Hepatocyte (in vitro differentiated cells): ENCODE data around the gene MAP3K6. TPM values are rescaled to one million over a fixed set of nuclear protein-coding genes. Genes with fewer than 3 reads are reported as not detected.

Experiments used
- DNase-seq: peaks from one replicate; pipeline ENCODE4 v3.0.0-alpha.2; 2016; ENCODE audit warnings: low spot score
- H2AFZ ChIP-seq: fragments of 200-600 bp; sonication (generic); 2 replicates; pipeline ENCODE4 v1.6.0; 2016; ENCODE audit warnings: antibody characterized with exemption, mild to moderate bottlenecking
- H3K27ac ChIP-seq: fragments of 200-600 bp; sonication (generic); 2 replicates; pipeline ENCODE4 v1.5.1; 2016; ENCODE audit warnings: mild to moderate bottlenecking
- H3K27me3 ChIP-seq: fragments of 200-600 bp; sonication (generic); 2 replicates; pipeline ENCODE4 v1.6.1; 2016
- H3K36me3 ChIP-seq: fragments of 200-600 bp; sonication (generic); replicated peaks from 2 replicates; pipeline ENCODE4 v1.5.1; 2016; ENCODE audit warnings: low read depth; ENCODE audit not compliant: insufficient read depth
- H3K4me1 ChIP-seq: fragments of 200-600 bp; sonication (generic); 2 replicates; pipeline ENCODE4 v1.5.1; 2016; ENCODE audit warnings: mild to moderate bottlenecking, moderate library complexity; ENCODE audit not compliant: insufficient read depth
- H3K4me2 ChIP-seq: fragments of 200-600 bp; sonication (generic); 2 replicates; pipeline ENCODE4 v1.6.0; 2016
- H3K4me3 ChIP-seq: fragments of 200-600 bp; sonication (generic); 2 replicates; pipeline ENCODE4 v1.5.1; 2016; ENCODE audit warnings: mild to moderate bottlenecking
- H3K79me2 ChIP-seq: fragments of 200-600 bp; sonication (generic); 2 replicates; pipeline ENCODE4 v1.6.0; 2017; ENCODE audit warnings: mild to moderate bottlenecking
- H3K9me2 ChIP-seq: fragments of 200-600 bp; sonication (generic); replicated peaks from 2 replicates; pipeline ENCODE4 v1.6.0; 2017; ENCODE audit warnings: mild to moderate bottlenecking; ENCODE audit not compliant: insufficient read depth
- H3K9me3 ChIP-seq: fragments of 200-600 bp; sonication (generic); 2 replicates; pipeline ENCODE4 v1.5.1; 2016; ENCODE audit warnings: low read depth, mild to moderate bottlenecking
- H4K20me1 ChIP-seq: fragments of 200-600 bp; sonication (generic); 2 replicates; pipeline ENCODE4 v1.6.0; 2016; ENCODE audit warnings: mild to moderate bottlenecking; ENCODE audit not compliant: insufficient read depth, poor library complexity, severe bottlenecking
- EZH2 ChIP-seq: fragments of 200-600 bp; sonication (generic); IDR thresholded peaks from 2 replicates; pipeline ENCODE4 v1.6.1; 2016; ENCODE audit warnings: antibody characterized with exemption, mild to moderate bottlenecking, borderline replicate concordance
- EZH2phosphoT487 ChIP-seq: fragments of 200-600 bp; sonication (generic); IDR thresholded peaks from one replicate; pipeline ENCODE4 v1.6.1; 2018; ENCODE audit warnings: antibody characterized with exemption, mild to moderate bottlenecking, low read depth, moderate library complexity; ENCODE audit not compliant: unreplicated experiment, severe bottlenecking
- WGBS: methylation state at CpG from one replicate; pipeline ENCODE4 v1.1.6; 2016; ENCODE audit warnings: low lambda C conversion rate; ENCODE audit errors: missing lambda C conversion rate; 5-methylcytosine and 5-hydroxymethylcytosine counted together
- polyA plus RNA-seq: library from polyadenylated mRNA; unstranded; fragments of >200 nt; fragmentation: Nextera tagmentation; extraction: Ambion mirVana; gene quantifications from 2 replicates; pipeline ENCODE4 v1.2.1, GENCODE V29; 2016
- total RNA-seq: library from RNA; depleted of rRNA; stranded (reverse); fragments of >200 nt; gene quantifications from 2 replicates; pipeline ENCODE4 v1.2.3, GENCODE V29; 2014
- TF ChIP-seq, protein P1 (sequence below): fragments of 200-600 bp; sonication (generic); IDR thresholded peaks from 2 replicates; pipeline ENCODE4 v1.5.1; 2016; ENCODE audit warnings: antibody characterized with exemption, mild to moderate bottlenecking; ENCODE audit not compliant: poor library complexity

Gene MAP3K6
- total and polyA plus RNA-seq, 2 experiments from 2014 or later: 6.3 to 20.4 TPM

DNA sequence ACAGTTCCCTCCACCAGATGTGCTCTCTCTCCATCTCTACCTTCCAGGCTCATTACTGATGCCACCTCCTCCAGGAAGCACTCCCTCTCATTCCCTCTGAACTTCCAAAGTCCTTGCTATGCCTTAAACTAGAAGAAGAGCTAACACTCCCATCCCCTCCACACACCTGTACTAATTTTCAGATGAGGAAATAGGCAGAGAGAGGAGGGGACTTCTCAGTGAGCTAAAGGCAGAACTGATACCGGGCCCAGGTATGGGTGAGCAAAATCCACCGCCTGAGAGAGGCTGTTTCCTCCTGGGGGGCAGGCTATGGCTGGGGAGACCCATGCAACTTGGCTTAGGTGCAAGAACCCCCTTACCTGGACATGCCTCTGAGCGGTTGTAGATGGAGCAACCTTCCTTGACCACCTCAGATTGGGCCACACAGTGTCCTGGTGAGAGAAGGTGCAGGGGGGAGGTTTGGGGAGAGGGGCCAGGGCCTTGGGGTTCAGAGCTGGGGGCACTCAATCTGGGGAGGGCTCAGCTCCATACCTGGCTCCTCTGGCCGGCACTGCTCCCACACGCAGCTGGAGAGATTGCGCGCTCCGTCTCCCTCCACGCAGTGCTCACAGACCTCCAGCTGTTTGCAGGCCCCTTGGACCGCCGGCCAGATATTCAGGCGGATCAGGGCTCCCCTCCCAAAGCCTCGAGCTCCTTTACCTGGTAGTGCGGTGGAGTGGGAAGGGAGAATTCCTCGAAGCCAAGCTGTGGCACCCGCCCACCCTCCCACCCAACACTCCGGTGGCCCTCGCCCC lies 15.4 kb upstream of the MAP3K6 start:
- H3K27ac ChIP-seq: no peak overlapping the region
- H3K9me2 ChIP-seq: no peaks in the 10 kb centered on the region
- 92% methylated on average over 13 of the region's 18 CpGs for WGBS
- H3K9me3 ChIP-seq: no peaks in the 10 kb centered on the region
- no peak overlapping the region for H2AFZ ChIP-seq
- H3K27me3 ChIP-seq: no peaks in the 10 kb centered on the region
- no peaks in the 10 kb centered on the region for H3K79me2 ChIP-seq
- no peaks in the 10 kb centered on the region for H3K4me1 ChIP-seq
- no peak for TF ChIP-seq EZH2phosphoT487
- TF ChIP-seq, protein P1, sequence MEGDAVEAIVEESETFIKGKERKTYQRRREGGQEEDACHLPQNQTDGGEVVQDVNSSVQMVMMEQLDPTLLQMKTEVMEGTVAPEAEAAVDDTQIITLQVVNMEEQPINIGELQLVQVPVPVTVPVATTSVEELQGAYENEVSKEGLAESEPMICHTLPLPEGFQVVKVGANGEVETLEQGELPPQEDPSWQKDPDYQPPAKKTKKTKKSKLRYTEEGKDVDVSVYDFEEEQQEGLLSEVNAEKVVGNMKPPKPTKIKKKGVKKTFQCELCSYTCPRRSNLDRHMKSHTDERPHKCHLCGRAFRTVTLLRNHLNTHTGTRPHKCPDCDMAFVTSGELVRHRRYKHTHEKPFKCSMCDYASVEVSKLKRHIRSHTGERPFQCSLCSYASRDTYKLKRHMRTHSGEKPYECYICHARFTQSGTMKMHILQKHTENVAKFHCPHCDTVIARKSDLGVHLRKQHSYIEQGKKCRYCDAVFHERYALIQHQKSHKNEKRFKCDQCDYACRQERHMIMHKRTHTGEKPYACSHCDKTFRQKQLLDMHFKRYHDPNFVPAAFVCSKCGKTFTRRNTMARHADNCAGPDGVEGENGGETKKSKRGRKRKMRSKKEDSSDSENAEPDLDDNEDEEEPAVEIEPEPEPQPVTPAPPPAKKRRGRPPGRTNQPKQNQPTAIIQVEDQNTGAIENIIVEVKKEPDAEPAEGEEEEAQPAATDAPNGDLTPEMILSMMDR: no peak
- TF ChIP-seq EZH2: no peak
- no peaks in the 10 kb centered on the region for H4K20me1 ChIP-seq
- DNase-seq: no peak
- H3K4me3 ChIP-seq: no peak overlapping the region
- no peaks in the 10 kb centered on the region for H3K36me3 ChIP-seq
- H3K4me2 ChIP-seq: no peak overlapping the region

DNA sequence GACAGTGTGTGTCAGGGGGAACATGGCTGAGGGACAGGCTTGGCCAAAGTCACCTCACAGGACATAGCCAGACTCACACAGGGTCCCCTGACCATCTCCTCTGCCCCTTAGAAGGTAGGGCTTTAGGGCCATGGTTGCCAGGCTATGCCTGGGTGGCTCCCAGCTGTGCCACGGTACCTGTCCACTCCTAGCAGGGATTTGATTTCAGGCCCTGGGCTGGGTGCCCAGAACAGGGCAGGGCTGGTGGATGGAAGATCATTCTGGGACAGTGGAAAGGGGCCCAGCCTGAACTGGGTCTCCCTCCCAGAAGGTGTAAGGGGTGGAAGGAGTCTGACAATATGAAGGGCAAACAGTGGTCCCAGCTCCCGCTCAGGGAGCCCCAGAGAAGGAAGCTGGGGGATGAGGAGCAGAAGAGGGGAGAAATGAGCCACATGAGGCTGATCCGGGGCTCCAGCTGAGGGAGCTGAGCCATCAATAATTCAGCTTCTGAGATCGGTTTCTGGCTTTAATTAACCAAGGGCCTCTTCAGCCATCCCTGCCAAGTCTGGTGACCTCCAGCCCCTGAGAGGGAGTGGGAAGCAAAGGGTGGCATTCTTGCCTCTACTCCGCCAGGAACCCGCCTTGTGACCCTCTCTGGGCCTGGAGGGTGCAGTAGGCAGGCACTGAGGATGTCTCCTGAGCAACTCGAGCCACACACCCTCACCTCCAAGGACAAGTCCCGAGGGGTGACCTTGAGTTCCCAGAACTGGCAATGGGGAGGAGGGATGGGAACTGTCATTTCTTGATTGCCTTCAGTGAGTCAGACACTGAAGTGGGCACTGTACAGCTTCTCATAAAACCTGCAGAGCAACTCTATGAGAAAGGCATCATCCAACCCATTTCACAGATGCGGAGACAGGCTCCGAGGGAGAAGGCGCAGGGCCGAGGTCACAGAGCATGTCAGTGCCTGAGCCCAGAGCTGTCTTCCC lies 14.3 kb upstream of the MAP3K6 start:
- Histone ChIP-seq H3K4me2 (no peak overlapping the region), H3K27ac (no peak overlapping the region), H3K79me2 (no peaks in the 10 kb centered on the region), H3K9me2 (no peaks in the 10 kb centered on the region), H3K36me3 (no peaks in the 10 kb centered on the region), H2AFZ (no peak overlapping the region), H4K20me1 (no peaks in the 10 kb centered on the region), H3K27me3 (no peaks in the 10 kb centered on the region), H3K4me3 (no peak overlapping the region), H3K4me1 (no peaks in the 10 kb centered on the region), H3K9me3 (no peaks in the 10 kb centered on the region)
- 84% methylated on average over 12 of the region's 12 CpGs for WGBS
- TF ChIP-seq, protein P1: no peak
- TF ChIP-seq EZH2 (no peak), EZH2phosphoT487 (no peak)
- DNase-seq: no peak

DNA sequence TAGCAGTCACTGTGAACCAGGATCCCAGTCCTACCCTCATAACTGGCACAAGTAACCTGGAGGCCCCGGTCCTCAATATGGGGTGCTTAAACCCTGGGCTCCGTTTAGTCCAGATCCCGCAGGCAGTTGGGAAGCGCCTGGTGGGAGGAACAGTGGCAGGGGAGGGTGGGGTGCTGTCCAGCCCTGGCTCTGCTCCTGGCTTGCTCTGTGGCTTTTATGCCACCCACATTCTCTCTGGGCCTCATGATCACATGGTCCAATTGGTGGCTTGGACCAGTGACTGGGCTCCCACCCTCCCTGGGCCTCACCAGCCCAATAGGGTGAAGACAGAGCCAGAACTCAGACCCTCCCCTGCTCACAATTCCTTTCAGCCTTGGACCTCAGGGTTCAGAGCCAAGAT lies 13.5 kb upstream of the MAP3K6 start:
- Histone ChIP-seq H2AFZ (no peak overlapping the region), H3K4me3 (no peak overlapping the region)
- no peak for TF ChIP-seq EZH2phosphoT487
- TF ChIP-seq, protein P1: no peak
- no peak for TF ChIP-seq EZH2

More for the DNA sequence above, 13.5 kb upstream of the MAP3K6 start:
- Histone ChIP-seq H3K79me2 (no peaks in the 10 kb centered on the region), H3K9me2 (no peaks in the 10 kb centered on the region), H3K36me3 (no peaks in the 10 kb centered on the region), H3K9me3 (no peaks in the 10 kb centered on the region), H3K27ac (no peak overlapping the region), H3K4me2 (no peak overlapping the region), H4K20me1 (no peaks in the 10 kb centered on the region), H3K4me1 (no peaks in the 10 kb centered on the region), H3K27me3 (no peaks in the 10 kb centered on the region)
- WGBS: 100% methylated on average over 4 of the region's 4 CpGs
- DNase-seq: no peak
